ENCODE measurements around the gene TOMM22.
"Not testable (repeated sequence)": the region's sequence is repeated elsewhere in the genome, so short reads cannot be mapped to it uniquely, and the experiment has no call there.

Gene TOMM22

GRCh38 chr22:38681582-38682335 lies at the start of gene TOMM22:
Gene TOMM22, plus strand, starts transcription at chr22:38681957. Its CDS starts 22 bp downstream, at chr22:38681979.
- peak within 1 kb of the TSS; percentile 82 for H3K4me3 ChIP-seq (ENCODE audit: low read depth, low read length)

DNA sequence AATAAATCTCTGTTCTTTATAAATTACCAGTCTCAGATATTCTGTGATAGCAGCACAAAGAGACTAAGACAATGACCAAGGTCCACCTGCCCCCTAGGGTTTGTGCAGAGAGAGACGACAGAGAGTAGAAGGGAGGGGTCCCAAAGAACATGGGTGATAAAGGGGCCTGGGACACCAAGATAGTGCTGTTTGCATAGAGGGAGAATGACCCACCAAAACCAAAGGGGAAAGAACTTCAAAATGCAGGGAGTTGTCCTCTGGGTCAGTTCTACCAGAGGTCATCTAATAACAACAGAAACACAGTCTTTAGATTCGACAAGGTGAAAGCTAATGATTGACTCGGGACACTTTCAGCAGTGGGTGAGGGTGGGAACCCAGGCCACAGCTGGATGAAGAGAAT lies 49.2 kb upstream of the TOMM22 start:
- no peak overlapping the region for H3K4me3 ChIP-seq (ENCODE audit: low read depth, low read length)

GRCh38 chr22:38638216-38638615 lies 43.5 kb upstream of the TOMM22 start:
- H3K4me3 ChIP-seq (ENCODE audit: low read depth, low read length), result no peak overlapping the region

DNA sequence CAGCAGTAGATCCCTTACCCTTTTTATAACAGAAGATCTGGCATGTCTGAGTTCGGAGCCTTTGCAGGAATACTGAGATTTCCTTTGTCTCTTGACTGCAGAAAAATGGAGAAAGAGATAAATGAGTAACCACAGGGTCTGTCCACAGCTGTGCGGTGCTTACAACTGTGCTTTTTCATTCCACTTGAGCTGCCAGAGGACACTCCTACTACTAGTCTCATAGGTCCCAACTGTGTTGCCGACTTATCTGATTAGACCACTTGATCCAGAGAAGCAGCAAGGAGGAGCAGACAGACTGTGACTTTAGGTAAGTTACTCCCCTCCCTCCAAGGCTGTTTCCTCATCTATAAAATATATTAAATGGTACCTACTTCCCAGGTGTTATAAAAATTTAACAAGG lies 43.0 kb upstream of the TOMM22 start:
- no peak overlapping the region for H3K4me3 ChIP-seq (ENCODE audit: low read depth, low read length)

DNA sequence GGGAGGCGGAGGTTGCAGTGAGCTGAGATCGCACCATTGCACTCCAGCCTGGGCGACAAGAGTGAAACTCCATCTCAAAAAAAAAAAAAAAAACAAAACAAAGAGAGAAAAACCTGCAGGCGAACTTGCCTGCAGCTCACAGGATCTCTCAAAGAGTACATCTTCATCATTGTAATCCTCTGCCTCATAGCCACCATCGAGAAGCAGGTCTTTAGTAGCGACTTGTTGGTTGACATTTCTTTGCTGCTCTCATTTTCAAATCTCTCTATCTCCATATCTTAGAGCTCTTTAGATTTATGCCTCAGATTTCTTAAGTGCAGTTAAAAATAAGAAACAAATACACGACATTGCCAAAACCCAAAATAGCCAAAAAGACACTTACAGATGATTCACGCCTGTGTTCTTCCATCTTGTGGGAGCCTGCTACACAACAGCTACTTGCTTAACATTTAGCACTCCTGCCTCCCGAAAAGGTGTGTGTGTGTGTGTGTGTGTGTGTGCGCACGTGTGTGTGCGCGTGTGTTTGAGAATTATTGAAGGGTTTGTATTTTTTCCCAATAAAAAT lies 40.2 kb upstream of the TOMM22 start:
- H3K4me3 ChIP-seq (ENCODE audit: low read depth, low read length), result no peak overlapping the region

GRCh38 chr22:38644245-38644644 lies 37.5 kb upstream of the TOMM22 start:
- not testable (repeated sequence) for H3K4me3 ChIP-seq (ENCODE audit: low read depth, low read length)

DNA sequence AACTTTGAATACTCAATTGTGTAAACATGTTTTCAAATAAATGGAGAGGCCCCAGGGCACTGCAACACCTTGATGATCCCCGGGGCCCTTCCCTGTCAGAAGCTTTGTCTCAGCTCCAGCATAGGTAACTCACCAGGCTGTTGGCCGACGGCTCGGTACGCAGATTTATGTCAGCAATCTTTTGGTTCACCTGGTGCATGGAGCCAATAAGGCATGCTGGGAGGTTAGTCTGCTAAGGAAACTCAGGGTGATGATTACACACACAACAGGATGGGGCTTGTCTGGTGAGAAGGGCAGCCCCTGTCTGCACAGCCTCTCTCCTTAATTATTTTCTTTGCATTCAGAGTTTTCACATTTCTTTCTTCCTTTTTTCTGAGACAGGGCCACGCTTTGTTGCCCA lies 36.3 kb upstream of the TOMM22 start:
- no peak overlapping the region for H3K4me3 ChIP-seq (ENCODE audit: low read depth, low read length)

GRCh38 chr22:38649841-38650522 lies 31.8 kb upstream of the TOMM22 start:
- H3K4me3 ChIP-seq (ENCODE audit: low read depth, low read length), result no peak overlapping the region

- H3K4me3 ChIP-seq (ENCODE audit: low read depth, low read length), result no peak overlapping the region
Observed at GRCh38 chr22:38652859-38653258, 28.9 kb upstream of the TOMM22 start.

DNA sequence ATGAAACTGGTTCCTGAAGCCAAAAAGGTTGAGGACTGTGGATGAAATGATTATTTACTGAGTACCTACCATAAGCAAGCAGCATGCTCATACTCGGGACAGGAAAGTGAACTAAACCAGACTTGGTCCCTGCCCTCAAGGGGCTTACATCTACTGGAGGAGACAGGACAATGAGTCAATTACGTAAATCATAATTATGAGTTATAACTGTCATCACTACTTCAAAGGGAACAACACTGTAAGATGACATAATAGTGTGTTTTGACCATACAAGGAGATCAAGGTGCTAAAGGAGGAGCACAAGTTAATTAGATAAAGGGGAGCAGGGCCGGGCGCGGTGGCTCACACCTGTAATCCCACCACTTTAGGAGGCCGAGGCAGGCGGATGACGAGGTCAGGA lies 28.0 kb upstream of the TOMM22 start:
- no peak overlapping the region for H3K4me3 ChIP-seq (ENCODE audit: low read depth, low read length)

DNA sequence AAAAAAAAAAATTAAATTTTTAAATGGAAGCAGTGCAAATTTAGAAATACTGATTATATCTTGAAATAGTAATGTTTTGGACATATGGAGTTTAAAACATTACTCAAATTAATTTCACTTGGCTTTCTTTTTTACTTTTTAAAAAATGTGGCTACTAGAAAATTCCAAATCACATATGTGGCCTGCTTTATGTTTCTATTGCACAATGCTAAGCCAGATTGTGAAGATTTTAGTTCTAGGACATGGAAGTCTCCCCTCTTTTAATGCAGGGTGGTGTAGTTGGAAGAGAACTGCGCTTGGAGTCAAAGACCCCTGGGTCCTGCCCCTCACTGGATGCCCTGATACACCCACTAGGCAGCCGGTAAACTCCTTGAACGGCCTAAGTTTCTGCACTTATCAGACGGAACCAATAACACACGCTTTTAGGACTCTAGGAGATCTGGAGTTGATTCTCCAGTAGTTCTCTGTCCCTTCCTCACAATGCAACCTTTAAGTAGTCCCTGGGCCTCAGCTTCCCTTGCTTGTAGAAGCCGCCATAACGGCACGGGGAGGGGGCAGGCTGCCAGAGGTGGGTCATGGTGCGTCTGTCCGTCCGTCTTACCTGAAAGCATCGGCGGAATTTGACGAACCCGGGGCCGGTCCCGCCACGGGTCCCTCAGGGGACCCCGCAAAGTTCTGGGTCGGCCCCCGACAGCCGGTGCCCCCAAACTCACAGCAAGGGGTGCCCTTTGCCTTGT lies 26.1 kb upstream of the TOMM22 start:
- H3K4me3 ChIP-seq (ENCODE audit: low read depth, low read length), result peak overlapping the region; percentile 94

- peak within 1 kb of the TSS; percentile 94 for H3K4me3 ChIP-seq (ENCODE audit: low read depth, low read length)
Observed at GRCh38 chr22:38656256-38657044, 25.3 kb upstream of the TOMM22 start, which contains the start of the genes CBY1 and FAM227A. Gene CBY1, plus strand, starts transcription at chr22:38656638. Its CDS starts 11,417 bp downstream, at chr22:38668055. Gene FAM227A, minus strand, starts transcription at chr22:38656392. Its CDS starts 6,224 bp downstream, at chr22:38650168.

GRCh38 chr22:38657045-38657909 lies 24.5 kb upstream of the TOMM22 start:
- H3K4me3 ChIP-seq (ENCODE audit: low read depth, low read length), result peak overlapping the region; percentile 94

DNA sequence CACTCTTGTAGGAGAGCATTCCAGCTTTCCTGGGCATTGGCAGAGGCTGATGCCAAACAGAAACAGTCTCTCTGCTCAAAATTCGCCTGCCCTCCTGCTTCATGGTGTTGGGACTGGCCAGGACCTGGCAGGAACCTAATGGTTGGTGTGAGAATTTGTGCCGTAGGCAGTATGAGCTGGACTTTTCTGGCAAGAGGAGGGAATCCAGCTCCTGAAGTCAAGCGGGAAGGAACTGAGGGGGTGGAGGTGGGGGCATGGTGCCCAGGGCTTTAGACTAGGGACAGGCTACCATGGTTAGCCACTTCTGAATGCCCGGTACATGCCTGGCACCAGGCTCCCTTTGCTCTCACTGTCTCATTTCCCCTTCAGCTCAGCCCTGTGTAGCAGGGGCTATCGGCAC lies 6.9 kb upstream of the TOMM22 start:
- H3K4me3 ChIP-seq (ENCODE audit: low read depth, low read length), result no peak overlapping the region

DNA sequence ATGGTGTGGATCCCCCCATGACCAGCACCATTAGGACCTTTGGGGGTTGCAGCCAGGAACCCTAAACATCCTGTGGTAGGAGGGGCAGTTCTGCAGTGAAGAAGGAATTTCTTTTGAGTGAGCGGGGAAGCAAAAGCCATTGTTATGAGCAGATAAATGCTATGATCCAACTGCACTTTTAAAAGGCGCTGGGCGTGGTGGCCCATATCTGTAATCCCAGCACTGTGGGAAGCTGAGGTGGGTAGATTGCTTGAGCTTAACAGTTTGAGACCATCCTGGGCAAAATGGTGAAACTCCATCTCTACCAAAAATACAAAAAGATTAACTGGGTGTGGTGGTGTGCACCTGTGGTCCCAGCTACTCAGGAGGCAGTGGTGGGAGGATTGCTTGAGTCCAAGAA lies 5.9 kb upstream of the TOMM22 start:
- H3K4me3 ChIP-seq (ENCODE audit: low read depth, low read length), result no peak overlapping the region

GRCh38 chr22:38684895-38685294 lies 3.1 kb downstream of the TOMM22 start:
- H3K4me3 ChIP-seq (ENCODE audit: low read depth, low read length), result no peak overlapping the region

DNA sequence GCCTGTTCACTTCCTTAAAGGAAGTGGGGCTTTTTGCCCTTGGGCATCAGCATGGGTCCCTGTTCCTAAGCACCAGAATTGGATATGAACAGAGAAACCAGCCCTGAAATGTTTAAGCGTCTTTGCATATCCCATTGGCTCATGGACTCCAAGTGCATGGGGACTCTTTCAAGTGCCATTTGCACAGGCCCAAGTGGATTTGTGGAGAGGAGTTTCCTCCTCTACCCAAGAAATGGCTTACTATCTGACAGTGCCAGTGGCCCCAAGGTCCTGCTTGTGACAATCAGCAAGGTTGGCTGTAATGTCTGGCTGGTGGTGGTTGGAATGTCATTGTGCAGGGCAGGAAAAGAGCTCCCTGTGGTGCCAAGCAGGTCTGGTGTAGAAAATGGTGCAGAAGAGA lies 4.0 kb downstream of the TOMM22 start:
- no peak overlapping the region for H3K4me3 ChIP-seq (ENCODE audit: low read depth, low read length)

- H3K4me3 ChIP-seq (ENCODE audit: low read depth, low read length), result no peak overlapping the region
Observed at GRCh38 chr22:38689651-38690050, 7.9 kb downstream of the TOMM22 start.

- H3K4me3 ChIP-seq (ENCODE audit: low read depth, low read length), result no peak overlapping the region
Observed at GRCh38 chr22:38694049-38694448, 12.3 kb downstream of the TOMM22 start.

GRCh38 chr22:38694940-38695339 lies 13.2 kb downstream of the TOMM22 start:
- no peak overlapping the region for H3K4me3 ChIP-seq (ENCODE audit: low read depth, low read length)

All from iPS-11a (cell line).